Liver (tissue), 9 donors: Measurements from ENCODE around the gene TRMT2A. TPM values are rescaled to one million over a fixed set of nuclear protein-coding genes. Genes with fewer than 3 reads are reported as not detected.

Experiments used
- DNase-seq: peaks from one replicate; pipeline ENCODE4 v3.0.0-alpha.2; 2017; ENCODE audit warnings: low spot score
- H3K27ac ChIP-seq, 2 donors: one replicate each; pipeline ENCODE4 v1.7.0; 2013; ENCODE audit warnings: inconsistent platforms in 2 of 2, low read length in 2 of 2, control low read depth in 1 of 2, low read depth in 1 of 2, mild to moderate bottlenecking in 1 of 2
- H3K27me3 ChIP-seq, 4 donors: one replicate each; pipeline versions ENCODE4 v1.6.1 to v1.7.0; 2013; ENCODE audit warnings: low read length in 3 of 4, inconsistent platforms in 1 of 4, mild to moderate bottlenecking in 1 of 4, moderate library complexity in 1 of 4; ENCODE audit not compliant: control insufficient read depth in 4 of 4, insufficient read depth in 4 of 4
- H3K36me3 ChIP-seq, 4 donors: one replicate each; pipeline versions ENCODE4 v1.6.1 to v1.7.0; 2013; ENCODE audit warnings: low read length in 3 of 4, mild to moderate bottlenecking in 3 of 4, low read depth in 1 of 4, moderate library complexity in 1 of 4; ENCODE audit not compliant: control insufficient read depth in 4 of 4, insufficient read depth in 3 of 4
- H3K4me1 ChIP-seq, 4 donors: one replicate each; pipeline versions ENCODE4 v1.6.1 to v1.7.0; 2013; ENCODE audit warnings: low read length in 3 of 4, mild to moderate bottlenecking in 3 of 4, moderate library complexity in 1 of 4; ENCODE audit not compliant: control insufficient read depth in 4 of 4, insufficient read depth in 4 of 4
- H3K4me3 ChIP-seq, 3 donors: one replicate each; pipeline versions ENCODE4 v1.6.1 to v1.7.0; 2013; ENCODE audit warnings: low read length in 3 of 3, control low read depth in 1 of 3, low read depth in 1 of 3, mild to moderate bottlenecking in 1 of 3
- H3K9ac ChIP-seq, 2 donors: one replicate each; pipeline ENCODE4 v1.7.0; 2013; ENCODE audit warnings: low read length in 2 of 2, mild to moderate bottlenecking in 2 of 2, moderate library complexity in 2 of 2, control low read depth in 1 of 2, low read depth in 1 of 2
- H3K9me3 ChIP-seq, 4 donors: one replicate each; pipeline versions ENCODE4 v1.6.1 to v1.7.0; 2013; ENCODE audit warnings: low read length in 3 of 4; ENCODE audit not compliant: control insufficient read depth in 4 of 4
- FOXA1 ChIP-seq: IDR thresholded peaks from 2 replicates; pipeline ENCODE4 v1.6.1; 2016; ENCODE audit warnings: antibody characterized with exemption
- FOXA2 ChIP-seq: IDR thresholded peaks from 2 replicates; pipeline ENCODE4 v1.6.1; 2016; ENCODE audit warnings: antibody characterized with exemption
- GABPA ChIP-seq, 2 donors: IDR thresholded peaks in 1 of 2; conservative IDR thresholded peaks in 1 of 2; 2 replicates each; pipeline ENCODE4 v1.6.1; 2016; ENCODE audit warnings: antibody characterized with exemption in 2 of 2, mild to moderate bottlenecking in 1 of 2, moderate library complexity in 1 of 2
- HNF4A ChIP-seq, 2 donors: conservative IDR thresholded peaks; 2 replicates each; pipeline ENCODE4 v1.6.1; 2016; ENCODE audit warnings: antibody characterized with exemption in 2 of 2, mild to moderate bottlenecking in 2 of 2
- JUND ChIP-seq, 2 donors: IDR thresholded peaks; 2 replicates each; pipeline ENCODE4 v1.6.1; 2016; ENCODE audit warnings: antibody characterized with exemption in 2 of 2
- MAX ChIP-seq: IDR thresholded peaks from 2 replicates; pipeline ENCODE4 v1.6.1; 2016; ENCODE audit warnings: antibody characterized with exemption
- NR2F2 ChIP-seq: IDR thresholded peaks from 2 replicates; pipeline ENCODE4 v1.6.1; 2016; ENCODE audit warnings: antibody characterized with exemption
- RAD21 ChIP-seq, 2 donors: IDR thresholded peaks; 2 replicates each; pipeline ENCODE4 v1.6.1; 2016; ENCODE audit warnings: antibody characterized with exemption in 2 of 2, mild to moderate bottlenecking in 2 of 2
- RXRA ChIP-seq, 2 donors: IDR thresholded peaks; 2 replicates each; pipeline ENCODE4 v1.6.1; 2017 to 2018; ENCODE audit warnings: antibody characterized with exemption in 2 of 2, mild to moderate bottlenecking in 1 of 2
- SP1 ChIP-seq: IDR thresholded peaks from 2 replicates; pipeline ENCODE4 v1.6.1; 2018; ENCODE audit warnings: antibody characterized with exemption, mild to moderate bottlenecking
- TAF1 ChIP-seq: conservative IDR thresholded peaks from 2 replicates; pipeline ENCODE4 v1.6.1; 2016; ENCODE audit warnings: antibody characterized with exemption, mild to moderate bottlenecking
- YY1 ChIP-seq: IDR thresholded peaks from 2 replicates; pipeline ENCODE4 v1.6.1; 2016; ENCODE audit warnings: antibody characterized with exemption, mild to moderate bottlenecking
- WGBS: extraction: QIAGEN DNeasy Blood & Tissue Kit; methylation state at CpG from one replicate; pipeline ENCODE4 v1.1.7; 2013; 5-methylcytosine and 5-hydroxymethylcytosine counted together
- polyA plus RNA-seq, 2 donors: library from polyadenylated mRNA; stranded (reverse) in 1 of 2; unstranded in 1 of 2; fragments of 200-250 nt in 1 of 2; fragments of >200 nt in 1 of 2; fragmentation: Nextera tagmentation in 1 of 2; extraction: Ambion mirVana in 1 of 2; gene quantifications; one replicate each; pipeline versions ENCODE4 v1.2.1 to v1.2.3, GENCODE V29; 2013 to 2015
- total RNA-seq, 2 donors: library from RNA; depleted of rRNA; stranded (reverse); fragments of >200 nt; gene quantifications; one replicate each; pipeline ENCODE4 v1.2.3, GENCODE V29; 2014
- TF ChIP-seq, protein P1 (sequence below): IDR thresholded peaks from 2 replicates; pipeline ENCODE4 v1.6.1; 2016; ENCODE audit warnings: antibody characterized with exemption
- TF ChIP-seq, protein P2 (sequence below): fragments of 150-350 bp; IDR thresholded peaks from 2 replicates; pipeline ENCODE4 v1.5.1; 2017; ENCODE audit warnings: improper control_type of control experiment, low read depth, low read length; ENCODE audit not compliant: missing input control
- TF ChIP-seq, protein P3 (sequence below): IDR thresholded peaks from 2 replicates; pipeline ENCODE4 v1.6.1; 2016; ENCODE audit warnings: antibody characterized with exemption
- TF ChIP-seq, protein P4 (sequence below): IDR thresholded peaks from 2 replicates; pipeline ENCODE4 v1.6.1; 2016; ENCODE audit warnings: antibody characterized with exemption, mild to moderate bottlenecking
- donor health status: healthy.
- donor health status: healthy.
- donor health status: healthy.
- donor health status: healthy.
- donor health status: healthy.

Gene TRMT2A
- total and polyA plus RNA-seq, 4 donors = 19.9 to 32.9 (median 25.2) TPM

GRCh38 chr22:20158391-20159036, 41.5 kb upstream of the TRMT2A start:
- H3K9ac ChIP-seq = no peak overlapping the region
- H3K27ac ChIP-seq = no peak overlapping the region
- no peak for DNase-seq
- TF ChIP-seq RXRA (IDR thresholded peaks at IDR 0.05) (no peak), GABPA (IDR thresholded peaks at IDR 0.05 in 1 of 2, conservative IDR thresholded peaks at IDR 0.05 in 1 of 2) (no peak), FOXA1 (no peak), SP1 (no peak), YY1 (no peak), JUND (IDR thresholded peaks at IDR 0.05) (no peak), NR2F2 (no peak), MAX (no peak), FOXA2 (no peak), RAD21 (IDR thresholded peaks at IDR 0.05) (no peak), HNF4A (conservative IDR thresholded peaks at IDR 0.05) (no peak), TAF1 (no peak)
- TF ChIP-seq, protein P1, sequence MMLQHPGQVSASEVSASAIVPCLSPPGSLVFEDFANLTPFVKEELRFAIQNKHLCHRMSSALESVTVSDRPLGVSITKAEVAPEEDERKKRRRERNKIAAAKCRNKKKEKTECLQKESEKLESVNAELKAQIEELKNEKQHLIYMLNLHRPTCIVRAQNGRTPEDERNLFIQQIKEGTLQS = no peak
- TF ChIP-seq, protein P2, sequence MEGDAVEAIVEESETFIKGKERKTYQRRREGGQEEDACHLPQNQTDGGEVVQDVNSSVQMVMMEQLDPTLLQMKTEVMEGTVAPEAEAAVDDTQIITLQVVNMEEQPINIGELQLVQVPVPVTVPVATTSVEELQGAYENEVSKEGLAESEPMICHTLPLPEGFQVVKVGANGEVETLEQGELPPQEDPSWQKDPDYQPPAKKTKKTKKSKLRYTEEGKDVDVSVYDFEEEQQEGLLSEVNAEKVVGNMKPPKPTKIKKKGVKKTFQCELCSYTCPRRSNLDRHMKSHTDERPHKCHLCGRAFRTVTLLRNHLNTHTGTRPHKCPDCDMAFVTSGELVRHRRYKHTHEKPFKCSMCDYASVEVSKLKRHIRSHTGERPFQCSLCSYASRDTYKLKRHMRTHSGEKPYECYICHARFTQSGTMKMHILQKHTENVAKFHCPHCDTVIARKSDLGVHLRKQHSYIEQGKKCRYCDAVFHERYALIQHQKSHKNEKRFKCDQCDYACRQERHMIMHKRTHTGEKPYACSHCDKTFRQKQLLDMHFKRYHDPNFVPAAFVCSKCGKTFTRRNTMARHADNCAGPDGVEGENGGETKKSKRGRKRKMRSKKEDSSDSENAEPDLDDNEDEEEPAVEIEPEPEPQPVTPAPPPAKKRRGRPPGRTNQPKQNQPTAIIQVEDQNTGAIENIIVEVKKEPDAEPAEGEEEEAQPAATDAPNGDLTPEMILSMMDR = no peak
- TF ChIP-seq, protein P3, sequence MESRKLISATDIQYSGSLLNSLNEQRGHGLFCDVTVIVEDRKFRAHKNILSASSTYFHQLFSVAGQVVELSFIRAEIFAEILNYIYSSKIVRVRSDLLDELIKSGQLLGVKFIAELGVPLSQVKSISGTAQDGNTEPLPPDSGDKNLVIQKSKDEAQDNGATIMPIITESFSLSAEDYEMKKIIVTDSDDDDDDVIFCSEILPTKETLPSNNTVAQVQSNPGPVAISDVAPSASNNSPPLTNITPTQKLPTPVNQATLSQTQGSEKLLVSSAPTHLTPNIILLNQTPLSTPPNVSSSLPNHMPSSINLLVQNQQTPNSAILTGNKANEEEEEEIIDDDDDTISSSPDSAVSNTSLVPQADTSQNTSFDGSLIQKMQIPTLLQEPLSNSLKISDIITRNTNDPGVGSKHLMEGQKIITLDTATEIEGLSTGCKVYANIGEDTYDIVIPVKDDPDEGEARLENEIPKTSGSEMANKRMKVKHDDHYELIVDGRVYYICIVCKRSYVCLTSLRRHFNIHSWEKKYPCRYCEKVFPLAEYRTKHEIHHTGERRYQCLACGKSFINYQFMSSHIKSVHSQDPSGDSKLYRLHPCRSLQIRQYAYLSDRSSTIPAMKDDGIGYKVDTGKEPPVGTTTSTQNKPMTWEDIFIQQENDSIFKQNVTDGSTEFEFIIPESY = no peak
- TF ChIP-seq, protein P4, sequence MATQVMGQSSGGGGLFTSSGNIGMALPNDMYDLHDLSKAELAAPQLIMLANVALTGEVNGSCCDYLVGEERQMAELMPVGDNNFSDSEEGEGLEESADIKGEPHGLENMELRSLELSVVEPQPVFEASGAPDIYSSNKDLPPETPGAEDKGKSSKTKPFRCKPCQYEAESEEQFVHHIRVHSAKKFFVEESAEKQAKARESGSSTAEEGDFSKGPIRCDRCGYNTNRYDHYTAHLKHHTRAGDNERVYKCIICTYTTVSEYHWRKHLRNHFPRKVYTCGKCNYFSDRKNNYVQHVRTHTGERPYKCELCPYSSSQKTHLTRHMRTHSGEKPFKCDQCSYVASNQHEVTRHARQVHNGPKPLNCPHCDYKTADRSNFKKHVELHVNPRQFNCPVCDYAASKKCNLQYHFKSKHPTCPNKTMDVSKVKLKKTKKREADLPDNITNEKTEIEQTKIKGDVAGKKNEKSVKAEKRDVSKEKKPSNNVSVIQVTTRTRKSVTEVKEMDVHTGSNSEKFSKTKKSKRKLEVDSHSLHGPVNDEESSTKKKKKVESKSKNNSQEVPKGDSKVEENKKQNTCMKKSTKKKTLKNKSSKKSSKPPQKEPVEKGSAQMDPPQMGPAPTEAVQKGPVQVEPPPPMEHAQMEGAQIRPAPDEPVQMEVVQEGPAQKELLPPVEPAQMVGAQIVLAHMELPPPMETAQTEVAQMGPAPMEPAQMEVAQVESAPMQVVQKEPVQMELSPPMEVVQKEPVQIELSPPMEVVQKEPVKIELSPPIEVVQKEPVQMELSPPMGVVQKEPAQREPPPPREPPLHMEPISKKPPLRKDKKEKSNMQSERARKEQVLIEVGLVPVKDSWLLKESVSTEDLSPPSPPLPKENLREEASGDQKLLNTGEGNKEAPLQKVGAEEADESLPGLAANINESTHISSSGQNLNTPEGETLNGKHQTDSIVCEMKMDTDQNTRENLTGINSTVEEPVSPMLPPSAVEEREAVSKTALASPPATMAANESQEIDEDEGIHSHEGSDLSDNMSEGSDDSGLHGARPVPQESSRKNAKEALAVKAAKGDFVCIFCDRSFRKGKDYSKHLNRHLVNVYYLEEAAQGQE = no peak
- no peaks in the 10 kb centered on the region for H3K27me3 ChIP-seq
- no peaks in the 10 kb centered on the region for H3K36me3 ChIP-seq
- no peaks in the 10 kb centered on the region for H3K9me3 ChIP-seq
- no peaks in the 10 kb centered on the region for H3K4me1 ChIP-seq
- no peak overlapping the region for H3K4me3 ChIP-seq
- WGBS = 80% methylated on average over 15 of the region's 15 CpGs
